IPS-18a (cell line): ENCODE results near the gene ACTL9.

Experiments used
- H3K27ac ChIP-seq: one replicate; pipeline ENCODE4 v1.5.1; 2013; ENCODE audit warnings: low read length
- H3K27me3 ChIP-seq: one replicate; pipeline ENCODE4 v1.6.1; 2013; ENCODE audit warnings: mild to moderate bottlenecking, low read length; ENCODE audit not compliant: control insufficient read depth, insufficient read depth
- H3K36me3 ChIP-seq: one replicate; pipeline ENCODE4 v1.6.1; 2013; ENCODE audit warnings: low read depth, low read length; ENCODE audit not compliant: control insufficient read depth
- H3K4me1 ChIP-seq: one replicate; pipeline ENCODE4 v1.6.1; 2013; ENCODE audit warnings: low read depth, low read length; ENCODE audit not compliant: control insufficient read depth
- H3K4me3 ChIP-seq: one replicate; pipeline ENCODE4 v1.5.1; 2013; ENCODE audit warnings: low read length
- H3K9ac ChIP-seq: one replicate; pipeline ENCODE4 v1.6.1; 2013; ENCODE audit warnings: mild to moderate bottlenecking, low read length, moderate library complexity
- H3K9me3 ChIP-seq: one replicate; pipeline ENCODE4 v1.6.1; 2013; ENCODE audit warnings: low read depth, low read length; ENCODE audit not compliant: control insufficient read depth

The ACTL9 gene

DNA sequence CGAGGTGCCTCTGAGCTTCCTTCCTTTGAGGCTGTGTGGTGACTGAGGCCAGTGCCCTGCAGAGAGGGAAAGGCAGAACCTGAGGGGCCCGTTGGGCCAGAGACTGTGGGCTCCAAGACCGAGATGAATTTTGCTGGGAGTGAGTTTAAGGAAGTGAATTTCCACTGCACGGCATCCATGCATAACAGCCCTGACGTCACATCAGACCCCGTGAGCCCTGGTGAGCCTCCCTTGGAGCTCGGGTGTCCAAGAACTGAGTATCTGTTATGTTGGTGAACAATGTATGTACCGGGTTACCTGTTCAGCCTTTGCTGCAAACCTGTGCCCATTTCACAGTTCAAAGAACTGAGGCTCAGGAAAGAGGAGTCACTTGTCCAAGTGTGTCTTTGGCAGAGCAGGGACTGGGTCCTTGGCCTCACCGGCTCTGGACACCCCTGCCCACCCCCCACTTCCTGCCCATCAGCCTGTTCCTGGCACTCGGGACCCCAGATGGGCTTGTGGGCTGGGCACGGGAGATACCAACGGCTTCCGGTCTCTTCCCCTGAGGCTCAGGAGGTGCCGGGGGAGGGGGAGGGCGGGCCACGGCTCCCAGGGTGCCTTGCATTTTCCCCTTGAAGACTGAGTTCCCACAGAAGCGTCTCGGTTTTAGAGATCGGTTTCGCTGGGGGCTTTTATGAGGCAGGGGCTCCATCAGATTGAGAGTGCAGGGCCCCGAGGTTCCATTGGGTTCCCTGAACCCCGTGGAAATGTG is 34.5 kb downstream of the ACTL9 start:
- no peak overlapping the region for H3K9ac ChIP-seq
- H3K4me1 ChIP-seq: no peaks in the 10 kb centered on the region
- no peak overlapping the region for H3K27ac ChIP-seq

DNA sequence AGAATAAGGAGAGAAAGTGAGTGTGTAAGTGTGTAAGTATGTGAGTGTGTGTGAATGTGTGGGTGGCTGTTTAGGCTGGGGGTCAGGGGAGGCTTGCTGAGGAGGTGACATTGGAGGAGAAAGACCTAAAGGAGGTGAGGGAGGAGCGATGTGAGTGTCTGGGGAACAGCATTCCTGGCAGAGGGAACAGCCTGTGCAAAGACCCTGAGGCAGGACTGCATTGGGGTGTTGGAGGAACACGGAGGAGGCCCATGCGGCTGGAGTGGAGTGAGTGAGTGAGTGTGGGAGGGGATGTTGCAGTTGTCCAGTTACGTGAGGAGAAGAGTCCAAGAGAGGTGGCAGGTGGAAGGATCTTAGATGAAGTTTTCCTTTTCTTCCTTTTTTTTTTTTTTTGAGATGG is 36.3 kb downstream of the ACTL9 start:
- Histone ChIP-seq H3K4me3 (no peak overlapping the region), H3K27ac (no peak overlapping the region), H3K9me3 (no peaks in the 10 kb centered on the region), H3K4me1 (no peaks in the 10 kb centered on the region), H3K27me3 (no peaks in the 10 kb centered on the region), H3K9ac (no peak overlapping the region), H3K36me3 (no peaks in the 10 kb centered on the region)

More for the DNA sequence above, 34.5 kb downstream of the ACTL9 start:
- no peaks in the 10 kb centered on the region for H3K36me3 ChIP-seq
- no peaks in the 10 kb centered on the region for H3K9me3 ChIP-seq
- no peaks in the 10 kb centered on the region for H3K27me3 ChIP-seq
- no peak overlapping the region for H3K4me3 ChIP-seq

DNA sequence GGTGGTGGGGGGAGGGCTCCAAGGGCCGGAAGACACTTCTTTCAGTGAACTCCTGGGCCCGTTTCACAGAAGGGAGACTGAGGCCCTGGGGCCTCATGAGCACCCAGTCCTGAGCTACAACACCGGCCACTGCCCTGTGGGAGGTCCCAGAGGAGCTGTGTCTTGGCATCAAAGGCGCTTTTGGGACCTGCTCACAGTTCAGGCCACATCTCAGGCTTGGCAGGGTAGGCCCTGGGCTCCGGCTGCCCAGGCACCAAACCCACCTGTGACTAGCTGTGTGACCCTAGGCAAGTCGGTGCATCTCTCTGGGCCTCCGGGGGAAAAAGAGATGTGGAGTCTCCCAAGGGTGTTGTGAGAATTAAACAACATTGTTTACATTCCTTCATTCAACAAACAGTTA is 38.7 kb downstream of the ACTL9 start:
- Histone ChIP-seq H3K27me3 (no peaks in the 10 kb centered on the region), H3K9me3 (no peaks in the 10 kb centered on the region), H3K27ac (no peak overlapping the region), H3K36me3 (no peaks in the 10 kb centered on the region), H3K4me3 (no peak overlapping the region), H3K9ac (no peak overlapping the region), H3K4me1 (no peaks in the 10 kb centered on the region)

DNA sequence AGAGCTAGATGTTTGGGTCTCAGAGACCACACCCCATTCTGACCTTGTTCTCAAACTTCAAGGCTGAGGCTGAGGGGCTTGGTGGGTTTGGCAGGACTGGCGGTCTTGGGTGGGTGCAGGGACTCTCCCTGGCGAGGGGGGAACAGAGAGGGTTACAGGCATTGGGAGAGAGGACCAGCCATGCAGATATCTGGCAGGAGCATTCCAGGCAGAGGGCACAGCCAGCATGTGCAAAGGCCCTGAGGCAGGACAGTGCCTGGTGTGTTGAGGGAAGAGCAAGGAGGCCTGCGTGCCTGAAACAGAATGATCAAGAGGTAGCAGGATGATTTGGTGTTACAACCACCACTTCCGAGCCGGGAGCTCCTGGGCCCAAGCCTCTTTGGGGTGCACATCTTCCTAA is 40.7 kb downstream of the ACTL9 start:
- H3K4me3 ChIP-seq: no peak overlapping the region
- no peaks in the 10 kb centered on the region for H3K36me3 ChIP-seq
- H3K9ac ChIP-seq: no peak overlapping the region
- H3K9me3 ChIP-seq: no peaks in the 10 kb centered on the region
- H3K27me3 ChIP-seq: no peaks in the 10 kb centered on the region
- H3K4me1 ChIP-seq: no peaks in the 10 kb centered on the region
- no peak overlapping the region for H3K27ac ChIP-seq

DNA sequence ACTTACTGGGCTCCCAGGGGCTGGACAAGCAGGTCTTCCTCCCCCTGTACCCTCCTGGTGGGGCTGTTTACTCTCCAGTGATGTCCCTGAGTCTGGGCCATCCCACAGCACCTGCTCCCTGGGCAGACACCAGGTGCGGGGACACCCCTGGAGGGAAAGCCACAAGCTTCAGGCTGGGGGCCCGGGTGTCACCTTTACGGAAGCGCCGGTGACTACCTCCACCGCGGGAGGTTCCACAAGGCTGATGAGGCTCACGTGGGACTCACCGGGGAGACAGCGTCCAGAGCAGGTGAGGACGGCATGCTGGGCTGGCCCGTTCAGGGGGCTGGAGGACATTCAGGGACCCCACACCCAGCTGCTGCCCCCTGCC is 43.3 kb downstream of the ACTL9 start:
- Histone ChIP-seq H3K9me3 (no peaks in the 10 kb centered on the region), H3K9ac (no peak overlapping the region), H3K4me3 (no peak overlapping the region), H3K36me3 (no peaks in the 10 kb centered on the region), H3K27ac (no peak overlapping the region), H3K4me1 (no peaks in the 10 kb centered on the region), H3K27me3 (no peaks in the 10 kb centered on the region)

DNA sequence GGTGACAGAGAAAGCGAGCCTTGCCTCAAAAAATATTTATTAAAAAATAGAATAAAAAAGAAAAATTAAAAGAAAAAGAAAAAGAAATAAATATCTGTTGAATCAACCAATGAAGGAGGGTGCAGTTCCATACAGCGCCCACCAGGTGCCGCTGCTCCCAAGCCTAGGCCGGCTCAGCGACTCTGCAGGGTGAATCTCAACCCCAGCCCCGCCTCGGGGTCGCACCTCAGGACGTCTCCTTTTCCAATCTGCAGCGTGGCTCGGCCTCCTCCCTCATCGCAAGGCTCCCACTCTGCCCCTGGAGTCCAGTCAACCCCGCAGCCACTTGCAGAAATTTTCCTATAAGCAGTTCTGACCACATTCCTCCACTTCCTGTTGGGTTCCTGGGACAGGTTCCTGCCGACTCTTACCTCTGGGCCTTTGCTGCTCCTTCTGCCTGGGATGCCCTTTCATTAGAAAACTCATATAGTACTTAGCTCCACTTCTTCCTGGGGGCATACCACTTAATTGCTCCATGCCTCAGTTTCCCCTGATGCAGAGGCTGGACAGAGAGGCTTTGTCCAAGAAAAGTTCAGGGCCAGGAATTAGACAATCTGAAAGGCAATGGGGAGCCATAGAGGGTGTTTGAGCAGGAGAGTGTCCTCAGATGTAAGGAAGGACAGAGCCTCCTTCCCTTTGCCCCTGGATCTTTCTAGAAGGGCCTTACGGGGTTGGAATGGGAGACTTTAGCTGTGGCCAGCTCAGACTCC is 43.8 kb downstream of the ACTL9 start:
- no peak overlapping the region for H3K9ac ChIP-seq
- H3K4me1 ChIP-seq: no peaks in the 10 kb centered on the region
- no peaks in the 10 kb centered on the region for H3K36me3 ChIP-seq

DNA sequence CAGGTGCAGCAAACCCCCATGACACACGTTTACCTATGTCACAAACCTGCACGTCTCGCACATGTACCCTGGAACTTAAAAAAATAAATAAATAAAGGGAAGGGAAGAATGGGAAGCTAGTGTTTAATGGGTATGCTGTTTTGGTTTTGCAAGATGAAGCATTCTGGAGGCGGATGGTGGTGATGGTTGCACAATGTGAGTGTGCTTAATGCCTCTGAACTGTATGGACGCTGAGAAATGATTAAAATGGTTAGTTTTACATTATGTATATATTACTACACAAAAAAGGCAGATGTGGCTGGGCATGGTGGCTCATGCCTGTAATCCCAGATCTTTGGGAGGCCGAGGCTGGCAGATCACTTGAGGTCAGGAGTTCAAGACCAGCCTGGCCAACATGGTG is 50.4 kb downstream of the ACTL9 start:
- Histone ChIP-seq H3K4me1 (no peaks in the 10 kb centered on the region), H3K36me3 (no peaks in the 10 kb centered on the region), H3K27ac (no peak overlapping the region), H3K4me3 (no peak overlapping the region), H3K9me3 (no peaks in the 10 kb centered on the region), H3K27me3 (no peaks in the 10 kb centered on the region), H3K9ac (no peak overlapping the region)

More for the DNA sequence above, 43.8 kb downstream of the ACTL9 start:
- H3K9me3 ChIP-seq: no peaks in the 10 kb centered on the region
- H3K4me3 ChIP-seq: no peak overlapping the region
- H3K27me3 ChIP-seq: no peaks in the 10 kb centered on the region
- no peak overlapping the region for H3K27ac ChIP-seq
